ENCODE measurements around the gene LDB3. TPM values are rescaled to one million over a fixed set of nuclear protein-coding genes. Genes with fewer than 3 reads are reported as not detected.
A peak's percentile ranks its signal among the peaks of the same experiment; 100 is the strongest.

Gene LDB3
- 4.7 TPM for total RNA-seq

GRCh38 chr10:86668297-86669165, at the start of gene LDB3:
TSS of gene LDB3 (plus strand) at chr10:86668511. CDS start at chr10:86668692, 181 bp downstream.
- intact Hi-C loops (cut with DNase I), result no loop called here
- no peaks in the 10 kb centered on the region for H3K9me3 ChIP-seq
- H3K27me3 ChIP-seq, result no peaks in the 10 kb centered on the region
- peak within 1 kb of the TSS; percentile 31 for H3K27ac ChIP-seq
- H3K4me3 ChIP-seq, result peak within 1 kb of the TSS; percentile 25 to 44
- DNase-seq (ENCODE audit: extremely low spot score in 2 of 2), result no peak
- H3K36me3 ChIP-seq, result no peaks in the 10 kb centered on the region
- H3K4me1 ChIP-seq, result peaks cover 11% of the 10 kb centered on the region
- TF ChIP-seq POLR2AphosphoS5 (IDR thresholded peaks at IDR 0.05; ENCODE audit: insufficient read depth in 1 of 2, low read depth in 1 of 2), result peak in 1 of 2 donors; percentile 86
- TF ChIP-seq CTCF (IDR thresholded peaks at IDR 0.05), result no peak
- TF ChIP-seq POLR2A (IDR thresholded peaks at IDR 0.05), result no peak

GRCh38 chr10:86628311-86628710, 40.0 kb upstream of the LDB3 start:
- H3K4me3 ChIP-seq, result no peak overlapping the region
- intact Hi-C loops (cut with DNase I), result no loop called here

GRCh38 chr10:86630079-86630478, 38.2 kb upstream of the LDB3 start:
- DNase-seq (ENCODE audit: extremely low spot score in 2 of 2), result no peak
- TF ChIP-seq CTCF (IDR thresholded peaks at IDR 0.05) (no peak), POLR2AphosphoS5 (IDR thresholded peaks at IDR 0.05; ENCODE audit: insufficient read depth in 1 of 2, low read depth in 1 of 2) (no peak), POLR2A (IDR thresholded peaks at IDR 0.05) (no peak)
- intact Hi-C loops (cut with DNase I), result no loop called here
- no peak overlapping the region for H3K27ac ChIP-seq
- H3K27me3 ChIP-seq, result no peaks in the 10 kb centered on the region
- H3K4me1 ChIP-seq, result peaks cover 10% of the 10 kb centered on the region
- H3K4me3 ChIP-seq, result no peak overlapping the region
- no peaks in the 10 kb centered on the region for H3K9me3 ChIP-seq
- no peaks in the 10 kb centered on the region for H3K36me3 ChIP-seq

More at GRCh38 chr10:86628311-86628710, 40.0 kb upstream of the LDB3 start:
- peaks cover 10% of the 10 kb centered on the region for H3K4me1 ChIP-seq
- no peaks in the 10 kb centered on the region for H3K36me3 ChIP-seq
- TF ChIP-seq POLR2A (IDR thresholded peaks at IDR 0.05) (no peak), POLR2AphosphoS5 (IDR thresholded peaks at IDR 0.05; ENCODE audit: insufficient read depth in 1 of 2, low read depth in 1 of 2) (no peak), CTCF (IDR thresholded peaks at IDR 0.05) (no peak)
- no peaks in the 10 kb centered on the region for H3K9me3 ChIP-seq
- H3K27me3 ChIP-seq, result no peaks in the 10 kb centered on the region
- H3K27ac ChIP-seq, result no peak overlapping the region
- no peak for DNase-seq (ENCODE audit: extremely low spot score in 2 of 2)

- intact Hi-C loops (cut with DNase I), result no loop called here
- Histone ChIP-seq H3K9me3 (no peaks in the 10 kb centered on the region), H3K27ac (no peak overlapping the region), H3K27me3 (no peaks in the 10 kb centered on the region), H3K4me1 (peaks cover 10% of the 10 kb centered on the region), H3K4me3 (peak overlapping the region; percentile 29 to 39), H3K36me3 (no peaks in the 10 kb centered on the region)
- TF ChIP-seq CTCF (IDR thresholded peaks at IDR 0.05), result no peak
- TF ChIP-seq POLR2A (IDR thresholded peaks at IDR 0.05), result no peak
- TF ChIP-seq POLR2AphosphoS5 (IDR thresholded peaks at IDR 0.05; ENCODE audit: insufficient read depth in 1 of 2, low read depth in 1 of 2), result no peak
- DNase-seq (ENCODE audit: extremely low spot score in 2 of 2), result no peak
Measured at GRCh38 chr10:86632009-86632800, 36.1 kb upstream of the LDB3 start.
